Fibroblast of lung (primary cell): ENCODE data around the gene FAM234B. TPM values are rescaled to one million over a fixed set of nuclear protein-coding genes. Genes with fewer than 3 reads are reported as not detected.

Experiments used
- DNase-seq, 2 donors: peaks; one replicate each; pipeline versions ENCODE4 v3.0.0 to v3.0.0-alpha.2; 2010; ENCODE audit warnings: low read depth in 2 of 2
- H2AFZ ChIP-seq: 2 replicates; pipeline ENCODE4 v1.5.1; 2012; ENCODE audit warnings: low read length, control low read depth, inconsistent platforms
- H3K27ac ChIP-seq: 2 replicates; pipeline ENCODE4 v1.5.1; 2011; ENCODE audit warnings: low read length, control low read depth; ENCODE audit not compliant: insufficient read depth
- H3K27me3 ChIP-seq: 2 replicates; pipeline ENCODE4 v1.5.1; 2011; ENCODE audit warnings: mild to moderate bottlenecking, low read length; ENCODE audit not compliant: control insufficient read depth, insufficient read depth
- H3K36me3 ChIP-seq: 2 replicates; pipeline ENCODE4 v1.5.1; 2011; ENCODE audit warnings: low read length; ENCODE audit not compliant: control insufficient read depth, insufficient read depth
- H3K4me1 ChIP-seq: 2 replicates; pipeline ENCODE4 v1.5.1; 2011; ENCODE audit warnings: low read length; ENCODE audit not compliant: control insufficient read depth, insufficient read depth; ENCODE audit errors: extremely low read depth
- H3K4me2 ChIP-seq: 2 replicates; pipeline ENCODE4 v1.5.1; 2011; ENCODE audit warnings: low read length, control low read depth; ENCODE audit not compliant: insufficient read depth; ENCODE audit errors: extremely low read depth
- H3K4me3 ChIP-seq, 4 experiments: fragments of 200-600 bp in 1 of 4; sonication (generic) in 1 of 4; replicated peaks in 1 of 4; 2 replicates each; pipeline ENCODE4 v1.5.1; 2011 to 2016; ENCODE audit warnings: low read length in 4 of 4, low read depth in 3 of 4, mild to moderate bottlenecking in 3 of 4, control low read depth in 2 of 4, inconsistent platforms in 1 of 4, mixed read lengths in 1 of 4; ENCODE audit not compliant: insufficient read depth in 1 of 4; ENCODE audit errors: control extremely low read depth in 1 of 4
- H3K79me2 ChIP-seq: 2 replicates; pipeline ENCODE4 v1.5.1; 2012; ENCODE audit warnings: mild to moderate bottlenecking, low read length, inconsistent platforms; ENCODE audit not compliant: control insufficient read depth, insufficient read depth
- H3K9ac ChIP-seq: 2 replicates; pipeline ENCODE4 v1.5.1; 2011; ENCODE audit warnings: mild to moderate bottlenecking, low read length, control low read depth; ENCODE audit not compliant: insufficient read depth
- H3K9me3 ChIP-seq: 2 replicates; pipeline ENCODE4 v1.5.1; 2012; ENCODE audit warnings: low read depth, low read length; ENCODE audit not compliant: control insufficient read depth, insufficient read depth
- H4K20me1 ChIP-seq: 2 replicates; pipeline ENCODE4 v1.5.1; 2011; ENCODE audit warnings: low read length; ENCODE audit not compliant: control insufficient read depth, insufficient read depth; ENCODE audit errors: extremely low read depth
- EZH2 ChIP-seq: IDR thresholded peaks from 2 replicates; pipeline ENCODE4 v1.5.1; 2012; ENCODE audit warnings: low read length, control low read depth, mild to moderate bottlenecking; ENCODE audit errors: missing control alignments
- polyA plus RNA-seq, 2 donors: library from polyadenylated mRNA; depleted of rRNA in 1 of 2; stranded (reverse) in 1 of 2; unstranded in 1 of 2; fragments of >200 nt; gene quantifications; 2 replicates each; pipeline ENCODE4 v1.2.1, GENCODE V29; 2011 to 2012; ENCODE audit warnings: missing spikeins in 1 of 2
- total RNA-seq: library from RNA; depleted of rRNA; stranded (reverse); fragments of >200 nt; gene quantifications from 2 replicates; pipeline ENCODE4 v1.2.1, GENCODE V29; 2014
- TF ChIP-seq, protein P1 (sequence below), 2 donors: IDR thresholded peaks in 1 of 2; conservative IDR thresholded peaks in 1 of 2; 1 replicate in 1 of 2; 2 replicates in 1 of 2; pipeline ENCODE4 v1.5.1; 2011 to 2012; ENCODE audit warnings: low read length in 2 of 2, control low read depth in 1 of 2, inconsistent platforms in 1 of 2, low read depth in 1 of 2, mild to moderate bottlenecking in 1 of 2

Gene FAM234B
- total and polyA plus RNA-seq, 2 donors (not counting 1 experiment from before 2014, with no cell fraction given), result 7.3 to 10.4 TPM

DNA sequence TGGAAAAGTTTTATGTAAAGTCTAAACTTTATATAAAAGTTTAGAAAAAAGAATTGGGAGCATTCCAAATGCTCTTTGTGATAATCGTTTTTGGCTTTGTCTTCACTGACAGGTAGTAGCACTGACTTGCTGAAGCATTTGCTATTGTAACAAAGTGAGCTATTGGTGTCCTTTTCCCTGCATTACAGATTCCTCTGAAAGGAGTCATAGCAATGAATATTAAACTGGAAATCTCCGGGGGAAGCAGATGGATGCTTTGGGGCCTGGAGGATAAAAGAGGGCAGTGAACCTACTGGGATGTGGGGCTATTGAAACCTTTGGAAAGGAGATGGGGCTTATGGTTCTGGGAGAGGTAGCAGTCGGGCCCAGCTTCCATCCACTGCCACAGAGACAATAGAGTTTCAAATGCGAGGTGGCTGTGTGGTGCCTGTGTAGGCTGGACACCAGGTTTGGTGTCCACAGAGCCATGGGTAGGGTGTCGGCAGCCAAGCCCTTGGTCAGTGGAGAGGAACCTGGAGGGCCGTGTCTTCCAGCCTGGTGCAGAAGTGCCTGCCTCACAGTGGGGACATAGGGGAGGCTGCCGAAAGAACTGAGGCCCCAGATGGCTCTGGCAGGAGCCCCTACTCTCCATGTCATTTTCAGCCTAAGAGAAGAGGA is 49.1 kb downstream of the FAM234B start:
- H3K36me3 ChIP-seq, result no peaks in the 10 kb centered on the region
- no peaks in the 10 kb centered on the region for H3K27me3 ChIP-seq
- no peaks in the 10 kb centered on the region for H4K20me1 ChIP-seq
- H2AFZ ChIP-seq, result peak overlapping the region; percentile 30
- no peak overlapping the region for H3K4me3 ChIP-seq
- H3K4me1 ChIP-seq, result peaks cover 24% of the 10 kb centered on the region
- TF ChIP-seq, protein P1, sequence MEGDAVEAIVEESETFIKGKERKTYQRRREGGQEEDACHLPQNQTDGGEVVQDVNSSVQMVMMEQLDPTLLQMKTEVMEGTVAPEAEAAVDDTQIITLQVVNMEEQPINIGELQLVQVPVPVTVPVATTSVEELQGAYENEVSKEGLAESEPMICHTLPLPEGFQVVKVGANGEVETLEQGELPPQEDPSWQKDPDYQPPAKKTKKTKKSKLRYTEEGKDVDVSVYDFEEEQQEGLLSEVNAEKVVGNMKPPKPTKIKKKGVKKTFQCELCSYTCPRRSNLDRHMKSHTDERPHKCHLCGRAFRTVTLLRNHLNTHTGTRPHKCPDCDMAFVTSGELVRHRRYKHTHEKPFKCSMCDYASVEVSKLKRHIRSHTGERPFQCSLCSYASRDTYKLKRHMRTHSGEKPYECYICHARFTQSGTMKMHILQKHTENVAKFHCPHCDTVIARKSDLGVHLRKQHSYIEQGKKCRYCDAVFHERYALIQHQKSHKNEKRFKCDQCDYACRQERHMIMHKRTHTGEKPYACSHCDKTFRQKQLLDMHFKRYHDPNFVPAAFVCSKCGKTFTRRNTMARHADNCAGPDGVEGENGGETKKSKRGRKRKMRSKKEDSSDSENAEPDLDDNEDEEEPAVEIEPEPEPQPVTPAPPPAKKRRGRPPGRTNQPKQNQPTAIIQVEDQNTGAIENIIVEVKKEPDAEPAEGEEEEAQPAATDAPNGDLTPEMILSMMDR (conservative IDR thresholded peaks at IDR 0.05 in 1 of 2, IDR thresholded peaks at IDR 0.05 in 1 of 2; ENCODE audit: low read depth in 1 of 2, low read length in 2 of 2), result no peak
- TF ChIP-seq EZH2, result no peak
- H3K4me2 ChIP-seq, result peak overlapping the region; percentile 66
- H3K9me3 ChIP-seq, result no peaks in the 10 kb centered on the region
- no peak overlapping the region for H3K9ac ChIP-seq
- peak; percentile 42 to 68 for DNase-seq
- H3K27ac ChIP-seq, result peak overlapping the region; percentile 79
- H3K79me2 ChIP-seq, result no peaks in the 10 kb centered on the region

- Histone ChIP-seq H3K27ac (peak overlapping the region; percentile 79), H2AFZ (no peak overlapping the region), H3K4me2 (peak overlapping the region; percentile 66), H3K27me3 (no peaks in the 10 kb centered on the region), H3K79me2 (no peaks in the 10 kb centered on the region), H3K36me3 (no peaks in the 10 kb centered on the region), H3K9ac (no peak overlapping the region), H4K20me1 (no peaks in the 10 kb centered on the region), H3K9me3 (no peaks in the 10 kb centered on the region), H3K4me3 (no peak overlapping the region), H3K4me1 (peaks cover 25% of the 10 kb centered on the region)
- DNase-seq, result peak; percentile 34 to 64
- no peak for TF ChIP-seq EZH2
- TF ChIP-seq, protein P1 (conservative IDR thresholded peaks at IDR 0.05 in 1 of 2, IDR thresholded peaks at IDR 0.05 in 1 of 2; ENCODE audit: low read depth in 1 of 2, low read length in 2 of 2), result no peak
Measured at GRCh38 chr12:13093848-13094220, 49.7 kb downstream of the FAM234B start.

DNA sequence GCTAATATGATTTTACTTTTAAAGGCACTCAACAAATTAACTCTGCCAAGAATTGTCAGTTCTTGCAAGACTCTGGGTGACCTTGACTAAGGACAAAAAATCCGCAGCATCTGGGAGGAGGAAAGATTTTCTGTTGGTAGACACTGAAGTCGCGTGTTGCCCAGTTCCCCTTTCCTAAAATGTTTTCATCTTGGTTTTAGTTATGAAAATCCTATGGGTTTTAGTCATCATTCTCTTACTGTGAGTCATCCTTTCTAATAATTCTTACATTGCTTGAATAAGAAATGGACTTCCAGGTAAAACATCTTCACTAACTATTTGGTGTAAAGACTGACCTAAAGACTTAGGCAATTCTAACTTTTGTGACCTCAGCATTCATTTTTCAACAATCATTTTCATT is 50.2 kb downstream of the FAM234B start:
- Histone ChIP-seq H3K9me3 (no peaks in the 10 kb centered on the region), H4K20me1 (no peaks in the 10 kb centered on the region), H3K27ac (peak overlapping the region; percentile 79), H3K79me2 (no peaks in the 10 kb centered on the region), H3K36me3 (no peaks in the 10 kb centered on the region), H3K4me2 (peak overlapping the region; percentile 33), H3K27me3 (no peaks in the 10 kb centered on the region), H3K4me1 (peaks cover 31% of the 10 kb centered on the region), H2AFZ (no peak overlapping the region), H3K9ac (no peak overlapping the region), H3K4me3 (no peak overlapping the region)
- DNase-seq, result peak; percentile 65 to 73
- TF ChIP-seq EZH2, result no peak
- TF ChIP-seq, protein P1 (conservative IDR thresholded peaks at IDR 0.05 in 1 of 2, IDR thresholded peaks at IDR 0.05 in 1 of 2; ENCODE audit: low read depth in 1 of 2, low read length in 2 of 2), result no peak
